HepG2 (cell line): ENCODE data around the gene SIX3. TPM values are rescaled to one million over a fixed set of nuclear protein-coding genes. Genes with fewer than 3 reads are reported as not detected.

Source experiments
- CENPT ChIP-seq: sonication (generic); formaldehyde crosslinking; IDR thresholded peaks from 2 replicates; pipeline ENCODE4 v1.8.0; 2022; ENCODE audit warnings: low read depth, mild to moderate bottlenecking, moderate library complexity, missing genetic modification reagents
- EEA1 ChIP-seq: sonication (generic); formaldehyde crosslinking; IDR thresholded peaks from 2 replicates; pipeline ENCODE4 v1.5.1; 2020; ENCODE audit warnings: mild to moderate bottlenecking, missing genetic modification reagents, borderline replicate concordance
- ETV6 ChIP-seq: sonication (generic); formaldehyde crosslinking; conservative IDR thresholded peaks from 2 replicates; pipeline ENCODE4 v1.4.0; 2020; ENCODE audit warnings: missing genetic modification reagents
- GABPA ChIP-seq, 2 experiments: IDR thresholded peaks; 2 replicates each; pipeline ENCODE4 v1.6.1; 2011 to 2016; ENCODE audit warnings: low read depth in 2 of 2, low read length in 1 of 2, missing biosample characterization in 1 of 2, missing genetic modification characterization in 1 of 2
- GABPB1 ChIP-seq: IDR thresholded peaks from 2 replicates; pipeline ENCODE4 v1.6.1; 2016; ENCODE audit warnings: mild to moderate bottlenecking, missing genetic modification reagents, moderate library complexity, missing compliant biosample characterization
- GATA4 ChIP-seq: sonication (generic); IDR thresholded peaks from 2 replicates; pipeline ENCODE4 v1.6.1; 2016; ENCODE audit warnings: antibody characterized with exemption, low read depth, borderline replicate concordance
- KDM3A ChIP-seq: IDR thresholded peaks from 2 replicates; pipeline ENCODE4 v1.6.1; 2018; ENCODE audit warnings: low read depth, missing compliant biosample characterization
- NONO ChIP-seq, 2 experiments: fragments of 450-650 bp in 1 of 2; sonication (generic) in 1 of 2; formaldehyde crosslinking in 1 of 2; IDR thresholded peaks in 1 of 2; conservative IDR thresholded peaks in 1 of 2; 2 replicates each; pipeline versions ENCODE4 v1.6.1 to v1.8.0; 2017 to 2022; ENCODE audit warnings: mild to moderate bottlenecking in 1 of 2, missing genetic modification reagents in 1 of 2, moderate library complexity in 1 of 2
- RNF2 ChIP-seq: fragments of 450-650 bp; conservative IDR thresholded peaks from 2 replicates; pipeline ENCODE4 v1.6.1; 2016; ENCODE audit warnings: low read depth
- SP5 ChIP-seq: IDR thresholded peaks from 2 replicates; pipeline ENCODE4 v1.6.1; 2016; ENCODE audit warnings: low read depth, borderline replicate concordance
- ZNF225 ChIP-seq: sonication (generic); formaldehyde crosslinking; IDR thresholded peaks from 2 replicates; pipeline ENCODE4 v1.4.0; 2020; ENCODE audit warnings: mild to moderate bottlenecking, missing genetic modification reagents
- ZNF317 ChIP-seq: sonication (generic); formaldehyde crosslinking; IDR thresholded peaks from 2 replicates; pipeline ENCODE4 v1.5.0; 2020; ENCODE audit warnings: mild to moderate bottlenecking, missing genetic modification reagents
- ZNF501 ChIP-seq: sonication (generic); formaldehyde crosslinking; IDR thresholded peaks from 2 replicates; pipeline ENCODE4 v1.5.1; 2020; ENCODE audit warnings: mild to moderate bottlenecking, moderate library complexity, missing genetic modification reagents
- ZNF569 ChIP-seq: sonication (generic); formaldehyde crosslinking; IDR thresholded peaks from 2 replicates; pipeline ENCODE4 v1.5.0; 2020; ENCODE audit warnings: mild to moderate bottlenecking, missing genetic modification reagents, moderate library complexity, borderline replicate concordance
- ZNF790 ChIP-seq: sonication (generic); formaldehyde crosslinking; IDR thresholded peaks from 2 replicates; pipeline ENCODE4 v1.8.0; 2022; ENCODE audit warnings: missing genetic modification reagents, mild to moderate bottlenecking, borderline replicate concordance
- polyA plus RNA-seq, 8 experiments: library from polyadenylated mRNA; depleted of rRNA in 3 of 8; stranded (reverse) in 7 of 8; unstranded in 1 of 8; fragments of >200 nt; fragmentation: Illumina TruSeq in 4 of 8; extraction: Trizol in 4 of 8; gene quantifications; 2 replicates each; pipeline versions ENCODE4 v1.2.1 to v1.2.3, GENCODE V29; 2011 to 2016; ENCODE audit warnings: low read depth in 4 of 8, missing spikeins in 1 of 8, mixed read lengths in 1 of 8; ENCODE audit not compliant: insufficient read depth in 1 of 8
- total RNA-seq, 5 experiments: library from RNA; depleted of rRNA; stranded (reverse); fragments of >200 nt; fragmentation: Illumina TruSeq; extraction: Trizol; gene quantifications; 2 replicates each; pipeline ENCODE4 v1.2.3, GENCODE V29; 2016; ENCODE audit warnings: low read depth in 1 of 5
- TF ChIP-seq, protein P1 (sequence below): sonication (generic); formaldehyde crosslinking; IDR thresholded peaks from 2 replicates; pipeline ENCODE4 v1.4.0; 2020; ENCODE audit warnings: missing genetic modification reagents, borderline replicate concordance
- TF ChIP-seq, protein P2 (sequence below): sonication (generic); formaldehyde crosslinking; IDR thresholded peaks from 2 replicates; pipeline ENCODE4 v1.4.0; 2020; ENCODE audit warnings: missing genetic modification reagents
- TF ChIP-seq, protein P3 (sequence below): sonication (generic); formaldehyde crosslinking; IDR thresholded peaks from 2 replicates; pipeline ENCODE4 v1.5.0; 2020; ENCODE audit warnings: missing genetic modification reagents
- TF ChIP-seq, protein P4 (sequence below): sonication (generic); formaldehyde crosslinking; IDR thresholded peaks from 2 replicates; pipeline ENCODE4 v1.5.1; 2020; ENCODE audit warnings: mild to moderate bottlenecking, missing genetic modification reagents, moderate library complexity
- TF ChIP-seq, protein P5 (sequence below): sonication (generic); formaldehyde crosslinking; IDR thresholded peaks from 2 replicates; pipeline ENCODE4 v1.4.0; 2020; ENCODE audit warnings: mild to moderate bottlenecking, missing genetic modification reagents

Gene SIX3
- total and polyA plus RNA-seq, 2 of the 13 experiments (the other 11 are each of a cell fraction or from before 2014, with no cell fraction given) = not detected

DNA sequence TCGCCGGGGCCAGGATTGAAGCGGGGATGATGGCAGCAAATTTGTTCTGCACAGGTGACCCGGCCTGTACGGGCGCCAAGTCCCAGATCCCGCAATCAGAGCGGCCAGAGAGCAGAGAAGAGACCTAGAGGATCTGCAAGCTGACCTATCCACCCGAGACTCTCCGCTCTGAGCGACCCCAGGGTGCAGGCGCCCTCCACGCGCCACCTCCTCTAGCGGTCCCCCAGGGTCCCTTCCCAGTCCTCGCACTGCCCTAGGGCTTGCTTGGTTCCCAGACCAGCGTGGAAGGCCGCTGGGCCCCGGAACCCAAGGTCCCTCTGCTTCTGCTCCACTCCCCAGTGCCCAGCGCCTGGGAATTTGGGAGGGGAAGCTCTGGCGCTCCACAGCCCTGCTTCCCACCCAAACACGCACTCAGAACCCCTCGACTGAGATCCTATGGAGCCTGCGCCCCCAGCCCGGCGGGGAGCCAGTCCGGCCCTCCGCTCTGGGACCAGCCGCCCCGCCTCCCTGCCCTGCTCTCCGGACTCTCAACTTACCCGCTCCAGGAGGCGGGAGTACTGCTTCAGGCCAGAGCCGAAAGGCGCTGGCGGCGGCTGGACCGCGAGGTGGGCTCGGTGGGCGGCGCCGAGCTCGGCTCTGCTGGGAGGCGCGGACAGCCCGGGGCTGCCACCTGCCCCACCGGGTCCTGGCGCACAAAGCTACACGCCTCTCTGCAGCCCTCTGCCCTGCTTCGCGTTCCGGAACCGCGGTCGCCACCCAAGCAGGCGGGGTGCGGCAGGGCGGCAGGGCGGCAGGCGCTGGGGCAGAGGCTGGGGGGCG is 3.0 kb upstream of the SIX3 start (continued):
- TF ChIP-seq, protein P1, sequence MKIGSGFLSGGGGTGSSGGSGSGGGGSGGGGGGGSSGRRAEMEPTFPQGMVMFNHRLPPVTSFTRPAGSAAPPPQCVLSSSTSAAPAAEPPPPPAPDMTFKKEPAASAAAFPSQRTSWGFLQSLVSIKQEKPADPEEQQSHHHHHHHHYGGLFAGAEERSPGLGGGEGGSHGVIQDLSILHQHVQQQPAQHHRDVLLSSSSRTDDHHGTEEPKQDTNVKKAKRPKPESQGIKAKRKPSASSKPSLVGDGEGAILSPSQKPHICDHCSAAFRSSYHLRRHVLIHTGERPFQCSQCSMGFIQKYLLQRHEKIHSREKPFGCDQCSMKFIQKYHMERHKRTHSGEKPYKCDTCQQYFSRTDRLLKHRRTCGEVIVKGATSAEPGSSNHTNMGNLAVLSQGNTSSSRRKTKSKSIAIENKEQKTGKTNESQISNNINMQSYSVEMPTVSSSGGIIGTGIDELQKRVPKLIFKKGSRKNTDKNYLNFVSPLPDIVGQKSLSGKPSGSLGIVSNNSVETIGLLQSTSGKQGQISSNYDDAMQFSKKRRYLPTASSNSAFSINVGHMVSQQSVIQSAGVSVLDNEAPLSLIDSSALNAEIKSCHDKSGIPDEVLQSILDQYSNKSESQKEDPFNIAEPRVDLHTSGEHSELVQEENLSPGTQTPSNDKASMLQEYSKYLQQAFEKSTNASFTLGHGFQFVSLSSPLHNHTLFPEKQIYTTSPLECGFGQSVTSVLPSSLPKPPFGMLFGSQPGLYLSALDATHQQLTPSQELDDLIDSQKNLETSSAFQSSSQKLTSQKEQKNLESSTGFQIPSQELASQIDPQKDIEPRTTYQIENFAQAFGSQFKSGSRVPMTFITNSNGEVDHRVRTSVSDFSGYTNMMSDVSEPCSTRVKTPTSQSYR = no peak
- TF ChIP-seq, protein P2, sequence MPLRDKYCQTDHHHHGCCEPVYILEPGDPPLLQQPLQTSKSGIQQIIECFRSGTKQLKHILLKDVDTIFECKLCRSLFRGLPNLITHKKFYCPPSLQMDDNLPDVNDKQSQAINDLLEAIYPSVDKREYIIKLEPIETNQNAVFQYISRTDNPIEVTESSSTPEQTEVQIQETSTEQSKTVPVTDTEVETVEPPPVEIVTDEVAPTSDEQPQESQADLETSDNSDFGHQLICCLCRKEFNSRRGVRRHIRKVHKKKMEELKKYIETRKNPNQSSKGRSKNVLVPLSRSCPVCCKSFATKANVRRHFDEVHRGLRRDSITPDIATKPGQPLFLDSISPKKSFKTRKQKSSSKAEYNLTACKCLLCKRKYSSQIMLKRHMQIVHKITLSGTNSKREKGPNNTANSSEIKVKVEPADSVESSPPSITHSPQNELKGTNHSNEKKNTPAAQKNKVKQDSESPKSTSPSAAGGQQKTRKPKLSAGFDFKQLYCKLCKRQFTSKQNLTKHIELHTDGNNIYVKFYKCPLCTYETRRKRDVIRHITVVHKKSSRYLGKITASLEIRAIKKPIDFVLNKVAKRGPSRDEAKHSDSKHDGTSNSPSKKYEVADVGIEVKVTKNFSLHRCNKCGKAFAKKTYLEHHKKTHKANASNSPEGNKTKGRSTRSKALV = peak; percentile 92; the same call in 1 of the 2 replicates
- TF ChIP-seq, protein P3, sequence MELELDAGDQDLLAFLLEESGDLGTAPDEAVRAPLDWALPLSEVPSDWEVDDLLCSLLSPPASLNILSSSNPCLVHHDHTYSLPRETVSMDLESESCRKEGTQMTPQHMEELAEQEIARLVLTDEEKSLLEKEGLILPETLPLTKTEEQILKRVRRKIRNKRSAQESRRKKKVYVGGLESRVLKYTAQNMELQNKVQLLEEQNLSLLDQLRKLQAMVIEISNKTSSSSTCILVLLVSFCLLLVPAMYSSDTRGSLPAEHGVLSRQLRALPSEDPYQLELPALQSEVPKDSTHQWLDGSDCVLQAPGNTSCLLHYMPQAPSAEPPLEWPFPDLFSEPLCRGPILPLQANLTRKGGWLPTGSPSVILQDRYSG (CRISPR knock-in tag) = no peak
- TF ChIP-seq, protein P4, sequence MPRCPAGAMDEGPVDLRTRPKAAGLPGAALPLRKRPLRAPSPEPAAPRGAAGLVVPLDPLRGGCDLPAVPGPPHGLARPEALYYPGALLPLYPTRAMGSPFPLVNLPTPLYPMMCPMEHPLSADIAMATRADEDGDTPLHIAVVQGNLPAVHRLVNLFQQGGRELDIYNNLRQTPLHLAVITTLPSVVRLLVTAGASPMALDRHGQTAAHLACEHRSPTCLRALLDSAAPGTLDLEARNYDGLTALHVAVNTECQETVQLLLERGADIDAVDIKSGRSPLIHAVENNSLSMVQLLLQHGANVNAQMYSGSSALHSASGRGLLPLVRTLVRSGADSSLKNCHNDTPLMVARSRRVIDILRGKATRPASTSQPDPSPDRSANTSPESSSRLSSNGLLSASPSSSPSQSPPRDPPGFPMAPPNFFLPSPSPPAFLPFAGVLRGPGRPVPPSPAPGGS (CRISPR knock-in tag) = no peak
- TF ChIP-seq ZNF790 (CRISPR knock-in tag) = 0 out of 2 replicates have a peak, but pooled peaks have one; percentile 68
- 0 out of 2 replicates have a peak, but pooled peaks have one; percentile 52 for TF ChIP-seq CENPT (CRISPR knock-in tag)
- peak; percentile 17; the same call in 1 of the 2 replicates for TF ChIP-seq SP5 (CRISPR knock-in tag)
- no peak for TF ChIP-seq NONO (IDR thresholded peaks at IDR 0.05)
- 0 out of 2 replicates have a peak, but pooled peaks have one; percentile 40 for TF ChIP-seq NONO (CRISPR knock-in tag; conservative IDR thresholded peaks at IDR 0.05)
- TF ChIP-seq GABPA (IDR thresholded peaks at IDR 0.05; ENCODE audit: low read depth, low read length) = no peak
- TF ChIP-seq GABPA (CRISPR knock-in tag; IDR thresholded peaks at IDR 0.05; ENCODE audit: low read depth) = no peak
- no peak for TF ChIP-seq GATA4
- TF ChIP-seq ZNF569 (CRISPR knock-in tag) = no peak
- 0 out of 2 replicates have a peak, but pooled peaks have one; percentile 33 for TF ChIP-seq ZNF317
- TF ChIP-seq GABPB1 (CRISPR knock-in tag) = peak; percentile 61; the same call in 1 of the 2 replicates
- TF ChIP-seq RNF2 = peak; percentile 63; the same call in 1 of the 2 replicates
- TF ChIP-seq ZNF501 (CRISPR knock-in tag) = peak; percentile 50
- TF ChIP-seq ETV6 = 0 out of 2 replicates have a peak, but pooled peaks have one; percentile 26
- peak; percentile 50; the same call in 1 of the 2 replicates for TF ChIP-seq EEA1 (CRISPR knock-in tag)
- TF ChIP-seq KDM3A (CRISPR knock-in tag) = peak; percentile 56; the same call in 1 of the 2 replicates
- TF ChIP-seq, protein P5, sequence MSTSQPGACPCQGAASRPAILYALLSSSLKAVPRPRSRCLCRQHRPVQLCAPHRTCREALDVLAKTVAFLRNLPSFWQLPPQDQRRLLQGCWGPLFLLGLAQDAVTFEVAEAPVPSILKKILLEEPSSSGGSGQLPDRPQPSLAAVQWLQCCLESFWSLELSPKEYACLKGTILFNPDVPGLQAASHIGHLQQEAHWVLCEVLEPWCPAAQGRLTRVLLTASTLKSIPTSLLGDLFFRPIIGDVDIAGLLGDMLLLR (CRISPR knock-in tag) = 0 out of 2 replicates have a peak, but pooled peaks have one; percentile 57
- 0 out of 2 replicates have a peak, but pooled peaks have one; percentile 17 for TF ChIP-seq ZNF225 (CRISPR knock-in tag)
